Inflammatory macrophage (primary cell): ENCODE data around the gene PPM1H.

Experiments used
- DNase-seq, 2 donors: peaks; one replicate each; pipeline ENCODE4 v3.0.0-alpha.2; 2020 to 2022

Gene PPM1H

GRCh38 chr12:62793256-62794217 is 141.4 kb downstream of the PPM1H start:
- peak; percentile 84 to 88 for DNase-seq

- DNase-seq: no peak
Observed at GRCh38 chr12:62792236-62792870, 142.6 kb downstream of the PPM1H start.

DNA sequence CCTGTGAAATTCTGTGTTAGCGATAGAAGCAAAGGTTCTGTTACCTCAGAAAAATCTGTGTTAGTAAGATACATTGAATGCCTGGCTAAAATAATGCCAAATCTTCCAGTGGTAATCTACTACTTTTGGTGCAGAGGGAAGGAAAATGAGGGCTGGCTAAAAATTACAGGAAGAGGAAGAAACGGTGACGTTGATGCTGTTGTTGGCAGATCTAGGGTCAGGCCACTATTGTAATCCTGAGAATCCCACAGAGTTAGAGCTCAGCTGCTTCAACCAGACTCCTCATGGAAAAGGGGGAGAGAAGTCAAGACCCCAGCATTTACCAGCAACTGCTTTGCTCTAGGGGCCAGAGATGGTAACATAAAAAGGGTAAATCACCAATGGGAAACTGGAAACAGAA is 145.1 kb downstream of the PPM1H start:
- peak in 1 of 2 donors; percentile 18 for DNase-seq

- DNase-seq: peak; percentile 25 to 54
Observed at GRCh38 chr12:62787611-62788010, 147.3 kb downstream of the PPM1H start.

DNA sequence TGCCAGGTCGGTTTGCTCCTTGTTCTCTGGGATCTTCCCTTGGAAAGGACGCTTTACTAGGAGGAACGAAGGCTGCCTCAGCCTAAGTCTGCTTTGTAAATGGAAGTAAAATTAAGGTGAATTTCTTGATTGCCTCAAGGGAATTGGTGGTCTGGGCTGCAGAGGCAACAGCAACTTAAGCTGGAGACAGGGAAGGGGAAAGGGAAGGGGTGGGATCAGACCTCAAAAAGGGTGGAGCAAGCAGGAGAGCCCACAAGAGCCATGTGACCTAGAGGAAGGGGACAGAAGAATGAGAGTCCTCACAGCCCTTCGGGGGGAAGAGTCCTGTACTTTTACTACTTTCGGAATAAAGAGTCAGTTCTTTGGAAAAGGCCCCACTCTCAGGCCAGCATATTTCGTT is 147.9 kb downstream of the PPM1H start:
- peak in 1 of 2 donors; percentile 13 for DNase-seq

DNA sequence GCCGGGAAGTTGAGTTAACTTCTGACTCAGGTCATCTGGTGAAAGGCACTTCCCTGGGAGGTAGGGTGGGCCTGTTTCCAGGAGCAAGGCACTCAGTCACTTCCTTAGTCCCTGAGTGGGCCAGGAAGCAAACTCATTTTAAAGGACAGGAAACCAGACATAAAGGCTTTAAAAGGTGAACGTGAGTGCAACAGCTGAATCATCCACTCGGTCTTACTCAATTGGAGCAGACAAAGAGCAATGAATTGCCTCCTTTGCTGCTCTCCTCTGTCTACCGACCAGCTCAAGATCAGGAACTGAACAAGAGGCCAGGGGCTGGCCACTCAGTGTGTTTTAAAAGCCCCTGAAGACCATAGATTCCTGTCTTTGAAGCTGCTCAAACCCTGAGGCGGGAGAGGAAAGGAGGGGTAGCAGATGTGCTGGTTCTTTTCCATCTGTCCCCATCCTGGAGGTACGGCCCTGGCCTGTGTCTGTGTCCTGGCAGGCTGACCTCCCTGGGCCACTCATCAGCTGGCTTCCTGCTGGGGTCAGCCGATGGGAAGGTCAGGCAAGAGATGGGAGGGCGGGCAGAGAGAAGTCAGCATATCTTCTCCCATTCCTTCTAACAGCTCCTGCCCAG is 148.9 kb downstream of the PPM1H start:
- DNase-seq: peak; percentile 58 to 69

DNA sequence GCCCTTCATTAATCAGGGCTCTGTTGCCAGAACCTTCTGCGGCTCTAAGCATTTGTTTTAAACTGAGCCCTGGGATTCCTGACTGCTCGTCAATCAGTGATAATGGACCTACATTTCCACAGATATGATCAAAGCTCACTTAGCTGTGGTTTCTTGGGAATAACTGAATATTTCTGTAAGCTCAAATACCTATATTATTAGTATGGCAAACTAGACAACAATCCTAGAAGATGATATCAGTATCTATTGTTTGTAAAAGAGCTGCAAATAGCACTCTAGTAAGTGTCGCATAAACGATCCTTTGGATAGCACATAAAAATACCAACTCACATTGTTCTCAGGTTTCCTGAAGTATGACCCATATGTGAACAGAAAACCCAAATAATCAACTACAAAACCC is 150.4 kb downstream of the PPM1H start:
- no peak for DNase-seq

GRCh38 chr12:62783881-62784280 is 151.1 kb downstream of the PPM1H start:
- no peak for DNase-seq

DNA sequence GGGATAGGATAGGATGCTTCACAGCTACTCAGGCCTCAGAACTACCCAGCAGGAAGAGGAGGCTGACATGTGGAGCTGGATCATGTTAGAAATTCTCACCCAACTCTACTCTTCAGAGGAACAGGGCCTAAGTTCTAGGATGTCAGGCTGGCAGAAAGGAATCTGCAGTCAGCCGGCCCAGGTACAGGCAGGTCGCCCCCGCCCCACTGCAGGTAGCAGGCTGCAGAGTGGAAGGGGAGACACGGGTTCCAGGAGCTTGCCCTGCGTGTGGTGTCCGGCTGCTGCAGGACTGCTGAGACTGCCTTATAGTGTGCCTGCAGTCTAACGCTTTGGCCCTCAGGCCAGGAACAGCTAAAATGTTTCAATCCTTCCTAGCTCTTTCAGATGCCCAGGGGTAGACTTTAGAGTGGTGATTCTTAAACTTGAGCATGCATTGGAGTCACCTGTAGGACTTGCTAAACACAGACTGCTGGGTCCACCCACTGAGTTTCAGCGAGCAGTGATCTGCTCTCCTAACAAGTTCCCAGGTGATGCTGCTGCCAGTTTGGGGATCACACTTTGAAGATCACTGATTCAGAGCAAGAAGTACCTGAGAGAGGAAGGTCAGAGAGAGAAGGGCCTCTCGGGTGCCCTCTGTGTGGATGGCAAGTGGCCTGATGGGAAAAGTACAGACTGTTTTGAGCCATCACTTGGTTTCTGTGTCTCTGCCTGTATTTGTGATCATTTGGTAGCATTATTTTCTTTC is 153.6 kb downstream of the PPM1H start:
- DNase-seq: no peak

DNA sequence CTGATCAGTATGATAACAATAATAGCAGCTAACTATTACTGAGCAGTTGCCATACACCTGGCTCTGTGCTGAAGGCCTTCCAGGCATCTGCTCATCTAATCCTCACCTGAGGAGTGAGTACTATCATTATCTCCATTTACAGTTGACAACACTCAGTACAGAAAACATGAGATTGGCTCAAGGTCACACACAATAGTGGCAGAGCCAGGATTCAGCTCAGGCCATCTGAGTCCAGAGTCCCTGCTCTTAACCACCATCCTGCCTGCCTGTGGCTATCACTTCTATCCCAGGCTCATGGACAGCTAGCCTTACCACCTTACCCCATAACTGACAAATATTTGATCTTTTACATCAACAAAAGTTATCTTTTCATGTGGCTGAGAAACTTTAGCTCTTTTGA is 155.5 kb downstream of the PPM1H start:
- no peak for DNase-seq

GRCh38 chr12:62778187-62778586 is 156.8 kb downstream of the PPM1H start:
- DNase-seq: no peak

DNA sequence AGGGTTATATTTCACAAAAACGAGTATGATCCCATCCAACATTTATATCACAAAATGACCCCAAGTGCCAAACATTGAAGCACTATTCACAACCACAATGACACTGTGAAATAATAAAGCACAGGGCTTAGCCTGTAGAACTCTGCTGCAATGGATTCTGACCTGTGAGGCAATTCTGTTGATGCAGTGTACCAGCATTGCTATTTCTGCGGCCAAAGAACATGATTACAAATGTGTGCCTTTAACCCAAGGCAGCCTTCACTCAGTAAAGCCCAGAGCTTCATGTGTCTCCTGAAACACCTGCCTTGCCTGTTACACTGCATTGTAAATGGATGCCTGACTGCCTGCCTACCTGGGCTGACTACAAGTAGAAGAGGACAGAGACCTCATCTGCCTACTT is 158.0 kb downstream of the PPM1H start:
- DNase-seq: no peak

DNA sequence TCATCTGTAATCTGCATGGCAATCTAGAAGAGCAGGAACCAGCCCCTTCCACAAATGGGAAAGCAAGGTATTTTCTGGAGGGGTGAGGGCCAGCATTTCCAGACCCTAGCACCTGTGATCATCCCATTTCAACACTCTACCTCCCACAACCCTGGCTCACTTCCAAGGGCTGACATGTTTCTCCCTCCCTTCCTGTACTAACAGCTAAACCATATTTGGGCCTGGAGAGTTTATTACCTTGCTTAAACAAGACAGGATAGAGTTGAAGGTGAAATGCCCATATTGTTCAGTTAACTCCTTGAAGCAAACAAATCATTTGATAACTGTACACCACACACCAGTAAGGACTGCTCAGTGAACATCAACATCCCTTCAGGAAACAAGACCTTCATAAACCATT is 158.4 kb downstream of the PPM1H start:
- DNase-seq: no peak

GRCh38 chr12:62774794-62775193 is 160.2 kb downstream of the PPM1H start:
- DNase-seq: peak; percentile 50 to 59

DNA sequence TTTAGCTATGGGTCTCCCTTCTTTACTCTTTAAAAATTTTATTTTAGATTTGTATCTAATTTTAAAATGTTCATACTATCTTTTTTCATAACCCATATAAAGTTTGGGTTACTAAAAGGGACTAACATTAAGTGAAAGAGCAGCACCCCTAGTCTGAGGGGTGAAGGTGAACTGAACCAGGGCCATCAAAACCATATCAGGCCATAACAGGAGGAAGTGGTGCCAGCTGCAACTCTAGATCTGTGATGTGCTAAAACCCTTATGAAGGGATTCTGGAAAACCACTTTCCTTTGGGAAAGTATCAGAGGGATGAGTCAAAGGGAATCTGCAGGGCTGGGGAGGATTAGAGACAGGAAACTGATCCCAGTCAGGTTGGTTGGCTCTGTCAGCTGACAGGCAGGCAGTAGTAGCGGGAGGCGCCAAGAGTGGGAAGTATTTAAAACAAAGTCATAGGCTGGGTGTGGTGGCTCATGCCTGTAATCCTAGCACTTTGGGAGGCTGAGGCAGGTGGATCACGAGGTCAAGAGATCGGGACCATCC is 162.5 kb downstream of the PPM1H start:
- DNase-seq: no peak

DNA sequence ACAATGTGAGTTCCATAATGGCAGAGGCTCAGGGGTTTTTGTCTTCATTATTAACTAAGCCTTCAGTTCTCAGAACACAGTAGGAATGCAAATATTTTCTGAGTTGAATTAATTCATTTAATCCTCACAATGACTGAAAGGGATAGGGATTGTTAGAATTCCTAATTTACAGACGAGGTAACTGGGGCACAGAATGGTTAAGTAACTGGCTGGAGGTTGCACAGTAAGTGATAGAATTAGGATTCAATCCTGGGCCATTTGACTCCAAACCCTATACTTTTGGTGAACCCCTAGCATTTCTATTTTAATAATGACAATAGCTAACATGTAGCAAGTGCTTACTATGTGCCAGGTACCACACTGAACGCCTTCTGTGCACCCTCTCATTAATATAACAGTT is 163.1 kb downstream of the PPM1H start:
- no peak for DNase-seq

DNA sequence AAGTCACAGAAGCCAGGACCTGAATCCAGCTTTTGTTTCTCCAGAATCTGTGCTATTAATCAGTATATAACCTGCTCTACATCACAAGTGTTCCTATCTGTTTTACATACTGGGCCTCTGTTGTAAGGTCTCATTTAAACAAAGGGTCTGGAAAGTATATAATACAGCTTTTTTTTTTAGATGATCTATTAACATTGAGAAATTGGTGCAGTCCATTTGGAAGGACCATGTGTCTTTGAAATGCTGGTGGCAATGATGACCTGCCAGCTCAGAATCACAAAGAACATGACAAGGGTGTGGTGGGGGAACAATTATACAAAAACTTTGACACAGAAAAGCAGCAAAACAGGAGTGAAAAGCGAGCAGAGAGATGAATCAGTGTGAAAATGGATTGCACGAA is 164.6 kb downstream of the PPM1H start:
- DNase-seq: no peak

DNA sequence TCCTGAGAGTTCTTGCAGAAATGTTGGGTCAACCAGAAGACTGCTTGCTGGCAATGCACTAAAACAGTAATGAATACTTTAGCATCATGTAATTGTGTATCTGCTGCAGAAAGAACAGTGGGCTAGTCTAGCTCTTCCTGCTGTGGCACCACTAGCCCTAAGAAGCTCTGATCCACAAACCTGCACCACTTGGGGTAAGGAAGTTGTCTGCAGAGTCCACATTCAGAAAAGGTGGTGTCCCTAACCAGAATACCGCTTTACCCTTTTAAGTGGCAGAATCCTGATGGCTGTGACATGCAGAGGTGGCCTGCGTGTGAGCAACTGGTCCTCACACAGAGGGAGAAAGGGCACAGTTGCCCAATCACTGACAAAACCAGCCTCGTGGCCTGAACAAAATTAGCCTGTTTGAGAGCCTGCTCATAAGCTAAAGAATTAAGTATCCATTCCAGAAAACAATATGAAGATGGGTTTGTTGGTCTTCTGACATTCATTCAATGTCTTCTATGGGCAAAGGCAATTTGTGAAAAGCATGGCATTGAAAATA is 165.8 kb downstream of the PPM1H start:
- DNase-seq: no peak

GRCh38 chr12:62767946-62768345 is 167.0 kb downstream of the PPM1H start:
- DNase-seq: no peak

GRCh38 chr12:62767496-62767895 is 167.5 kb downstream of the PPM1H start:
- no peak for DNase-seq

- DNase-seq: no peak
Observed at GRCh38 chr12:62766496-62766895, 168.5 kb downstream of the PPM1H start.
